NCI-H187 treated with DMSO at 0.1 percent for 48 hours (cell line): ENCODE measurements around the gene PPA1.
"Not testable (repeated sequence)": the region's sequence is repeated elsewhere in the genome, so short reads cannot be mapped to it uniquely, and the experiment has no call there.

Experiments
- DNase-seq: peaks from one replicate; lab custom pipeline; 2025; lab: John Stamatoyannopoulos, UW

PPA1 gene

GRCh38 chr10:70169011-70169410, 64.2 kb downstream of the PPA1 start:
- no peak for DNase-seq

GRCh38 chr10:70167246-70167645, 66.0 kb downstream of the PPA1 start:
- no peak for DNase-seq

- no peak for DNase-seq
Measured at GRCh38 chr10:70166394-70166793, 66.8 kb downstream of the PPA1 start.

- DNase-seq = no peak
Measured at GRCh38 chr10:70164163-70164562, 69.1 kb downstream of the PPA1 start.

GRCh38 chr10:70163448-70163847, 69.8 kb downstream of the PPA1 start:
- no peak for DNase-seq

- DNase-seq = no peak
Measured at GRCh38 chr10:70162892-70163201, 70.4 kb downstream of the PPA1 start.

GRCh38 chr10:70162151-70162891, 70.9 kb downstream of the PPA1 start:
- DNase-seq = no peak

- DNase-seq = no peak
Measured at GRCh38 chr10:70160798-70161197, 72.4 kb downstream of the PPA1 start.

GRCh38 chr10:70159366-70159765, 73.9 kb downstream of the PPA1 start:
- DNase-seq = not testable (repeated sequence)

GRCh38 chr10:70158113-70158512, 75.1 kb downstream of the PPA1 start:
- DNase-seq = no peak

GRCh38 chr10:70155255-70155838, 77.9 kb downstream of the PPA1 start:
- no peak for DNase-seq
